ENCODE data around the gene ARHGEF3.

DNA sequence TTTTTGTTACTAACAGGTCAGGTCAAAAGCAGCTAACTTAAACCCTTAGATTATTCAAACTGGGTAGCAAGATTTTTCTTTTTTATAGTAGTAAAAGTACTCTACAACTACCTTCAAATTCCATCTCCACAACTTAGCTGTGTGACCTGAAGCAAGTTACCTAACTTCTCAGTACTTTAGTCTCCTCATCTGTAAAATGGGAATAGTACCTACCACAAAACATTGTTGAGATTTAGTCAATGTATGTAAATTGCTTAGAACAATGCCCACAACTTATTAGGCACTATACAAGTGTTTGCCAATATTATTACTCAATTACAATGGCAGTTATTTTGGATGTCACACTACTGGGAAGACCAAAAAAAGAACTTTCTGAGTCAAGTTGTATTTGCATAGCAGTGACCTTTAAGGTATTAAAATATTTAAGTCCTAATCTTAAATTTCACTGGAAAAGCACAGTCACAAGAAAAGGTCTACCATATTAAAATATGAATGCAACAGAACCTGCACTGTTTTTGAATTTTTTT, 121.6 kb downstream of the ARHGEF3 start:
- TF ChIP-seq POLR2A (IDR thresholded peaks at IDR 0.05) (no peak), CTCF (IDR thresholded peaks at IDR 0.05 in 4 of 5, conservative IDR thresholded peaks at IDR 0.05 in 1 of 5) (no peak)
